Right cardiac atrium (tissue), 5 donors: ENCODE measurements around the gene TMEM147. TPM values are rescaled to one million over a fixed set of nuclear protein-coding genes. Genes with fewer than 3 reads are reported as not detected.

Experiments used
- ATAC-seq, 2 donors: fragments of 200-7000 bp; cut with Tn5 transposase; one replicate each; pipeline versions ENCODE4 v1.8.0 to v1.9.1; 2020; ENCODE audit warnings: moderate library complexity in 2 of 2, mild to moderate bottlenecking in 1 of 2
- DNase-seq, 3 donors: peaks; one replicate each; pipeline ENCODE4 v3.0.0-alpha.2; 2020
- H3K27ac ChIP-seq: one replicate; pipeline ENCODE4 v1.5.1; 2013; ENCODE audit warnings: mild to moderate bottlenecking, low read length, control low read depth, moderate library complexity
- H3K27me3 ChIP-seq: one replicate; pipeline ENCODE4 v1.6.1; 2013; ENCODE audit not compliant: control insufficient read depth, insufficient read depth
- H3K4me1 ChIP-seq: one replicate; pipeline ENCODE4 v1.6.1; 2013; ENCODE audit warnings: low read length; ENCODE audit not compliant: control insufficient read depth, insufficient read depth
- H3K4me3 ChIP-seq: one replicate; pipeline ENCODE4 v1.5.1; 2013; ENCODE audit warnings: low read length, control low read depth
- H3K9me3 ChIP-seq: one replicate; pipeline ENCODE4 v1.6.1; 2013; ENCODE audit warnings: low read length; ENCODE audit not compliant: control insufficient read depth
- WGBS: extraction: QIAGEN DNeasy Blood & Tissue Kit; methylation state at CpG from one replicate; pipeline ENCODE4 v1.1.7; 2013; 5-methylcytosine and 5-hydroxymethylcytosine counted together
- intact Hi-C, 4 donors: fragments of 100-400 bp; cut with DNase I; formaldehyde crosslinking; loops; one replicate each; pipeline versions ENCODE4 v1.11.0 to v1.14.0; 2022 to 2023
- polyA plus RNA-seq: library from polyadenylated mRNA; stranded (reverse); fragments of 200-250 nt; gene quantifications from one replicate; pipeline ENCODE4 v1.2.3, GENCODE V29; 2013
- total RNA-seq, 4 donors: library from RNA; stranded (reverse); fragmentation: NEBNext Ultra II Directional; extraction: Animal tissue kit (Norgen Biotek cat#: 25700); gene quantifications; one replicate each; pipeline ENCODE4 v1.2.1, GENCODE V29; 2021
- donor health status: healthy with polysubstance abuse.
- donor health status: DM: no; HTN: yes; CAD: no.
- donor health status: DM: no; HTN: no; CAD: no.
- donor health status: DM: no; HTN: yes; CAD: no; lungs with severe emphysema.
- donor health status: DM: yes; HTN: yes; CAD: no.

TMEM147 gene
- total and polyA plus RNA-seq, 5 donors, result 77.3 to 140 (median 90.5) TPM

- no peaks in the 10 kb centered on the region for H3K4me1 ChIP-seq
- H3K27me3 ChIP-seq, result no peaks in the 10 kb centered on the region
- DNase-seq (peak in 1 of 3 donors; percentile 59), ATAC-seq (peak in 1 of 2 donors; percentile 51)
- no peaks in the 10 kb centered on the region for H3K9me3 ChIP-seq
- WGBS, result 22% methylated on average over 12 of the region's 12 CpGs
- intact Hi-C loops, result no loop called here
- no peak overlapping the region for H3K4me3 ChIP-seq
- H3K27ac ChIP-seq, result no peak overlapping the region
Measured at GRCh38 chr19:35509018-35509652, 36.3 kb upstream of the TMEM147 start.

GRCh38 chr19:35509861-35510625, 35.4 kb upstream of the TMEM147 start:
- H3K27me3 ChIP-seq, result no peaks in the 10 kb centered on the region
- WGBS, result under 1% methylated on average over 39 of the region's 39 CpGs
- H3K27ac ChIP-seq, result no peak overlapping the region

GRCh38 chr19:35510626-35510964, 34.8 kb upstream of the TMEM147 start:
- H3K27ac ChIP-seq, result no peak overlapping the region
- H3K4me3 ChIP-seq, result no peak overlapping the region
- DNase-seq, result no peak
- H3K27me3 ChIP-seq, result no peaks in the 10 kb centered on the region
- intact Hi-C loops, result loop anchor here in 1 of 4 donors (10.0 kb wide), 1 partner anchor 74 kb away; the partner anchor contains the start of gene PMIS2
- ATAC-seq, result peak in 1 of 2 donors; percentile 19
- no peaks in the 10 kb centered on the region for H3K9me3 ChIP-seq
- no peaks in the 10 kb centered on the region for H3K4me1 ChIP-seq
- 7% methylated on average over 15 of the region's 15 CpGs for WGBS

More at GRCh38 chr19:35509861-35510625, 35.4 kb upstream of the TMEM147 start:
- ATAC-seq (peak; percentile 84 to 87), DNase-seq (peak; percentile 77 to 91 (median 90))
- Histone ChIP-seq H3K9me3 (no peaks in the 10 kb centered on the region), H3K4me1 (no peaks in the 10 kb centered on the region), H3K4me3 (peak overlapping the region; percentile 29)
- intact Hi-C loops, result loop anchor here in 1 of 4 donors (10.0 kb wide), 1 partner anchor 75 kb away; the partner anchor contains the start of gene PMIS2

GRCh38 chr19:35511337-35511736, 34.1 kb upstream of the TMEM147 start:
- intact Hi-C loops, result loop anchor here in 1 of 4 donors (10.0 kb wide), 1 partner anchor 73 kb away; the partner anchor contains the start of gene PMIS2
- no peak overlapping the region for H3K4me3 ChIP-seq
- H3K9me3 ChIP-seq, result no peaks in the 10 kb centered on the region
- DNase-seq (no peak), ATAC-seq (no peak)
- WGBS, result 75% methylated on average over 7 of the region's 7 CpGs
- no peak overlapping the region for H3K27ac ChIP-seq
- no peaks in the 10 kb centered on the region for H3K4me1 ChIP-seq
- no peaks in the 10 kb centered on the region for H3K27me3 ChIP-seq

GRCh38 chr19:35512831-35513627, 32.4 kb upstream of the TMEM147 start:
- intact Hi-C loops, result loop anchor here in 1 of 4 donors (10.0 kb wide), 1 partner anchor 72 kb away; the partner anchor contains the start of gene PMIS2
- H3K9me3 ChIP-seq, result no peaks in the 10 kb centered on the region
- H3K4me3 ChIP-seq, result no peak overlapping the region
- ATAC-seq (no peak), DNase-seq (no peak)
- 65% methylated on average over 15 of the region's 15 CpGs for WGBS
- no peaks in the 10 kb centered on the region for H3K4me1 ChIP-seq
- no peaks in the 10 kb centered on the region for H3K27me3 ChIP-seq
- H3K27ac ChIP-seq, result no peak overlapping the region

GRCh38 chr19:35513628-35514281, 31.7 kb upstream of the TMEM147 start, which contains the start of gene DMKN:
TSS of gene DMKN (minus strand) at chr19:35513649. CDS start at chr19:35513475, 174 bp downstream.
- no peak for ATAC-seq
- no peaks in the 10 kb centered on the region for H3K9me3 ChIP-seq
- no peak within 1 kb of the TSS for H3K4me3 ChIP-seq
- H3K27me3 ChIP-seq, result no peaks in the 10 kb centered on the region
- no peaks in the 10 kb centered on the region for H3K4me1 ChIP-seq
- intact Hi-C loops, result loop anchor here in 1 of 4 donors (10.0 kb wide), 1 partner anchor 71 kb away; the partner anchor contains the start of gene PMIS2
- WGBS, result 18% methylated on average over 15 of the region's 15 CpGs
- no peak for DNase-seq
- H3K27ac ChIP-seq, result no peak within 1 kb of the TSS

GRCh38 chr19:35514282-35514809, 31.1 kb upstream of the TMEM147 start:
- intact Hi-C loops, result loop anchor here in 1 of 4 donors (10.0 kb wide), 1 partner anchor 70 kb away; the partner anchor contains the start of gene PMIS2
- no peaks in the 10 kb centered on the region for H3K4me1 ChIP-seq
- no peak for DNase-seq
- H3K4me3 ChIP-seq, result no peak overlapping the region
- no peaks in the 10 kb centered on the region for H3K9me3 ChIP-seq
- peak in 1 of 2 donors; percentile 47 for ATAC-seq
- no peaks in the 10 kb centered on the region for H3K27me3 ChIP-seq
- no peak overlapping the region for H3K27ac ChIP-seq
- WGBS, result 19% methylated on average over 20 of the region's 20 CpGs

- 88% methylated on average over 3 of the region's 3 CpGs for WGBS
- DNase-seq, result no peak
- H3K27me3 ChIP-seq, result no peaks in the 10 kb centered on the region
Measured at GRCh38 chr19:35516310-35516709, 29.1 kb upstream of the TMEM147 start.

GRCh38 chr19:35517342-35517741, 28.1 kb upstream of the TMEM147 start:
- Histone ChIP-seq H3K27me3 (no peaks in the 10 kb centered on the region), H3K9me3 (no peaks in the 10 kb centered on the region), H3K4me1 (no peaks in the 10 kb centered on the region), H3K4me3 (no peak overlapping the region), H3K27ac (no peak overlapping the region)
- intact Hi-C loops, result loop anchor here in 1 of 4 donors (10.0 kb wide), 1 partner anchor 67 kb away; the partner anchor contains the start of gene PMIS2
- no peak for ATAC-seq
- 82% methylated on average over 2 of the region's 2 CpGs for WGBS
- DNase-seq, result peak in 1 of 3 donors; percentile 1

More at GRCh38 chr19:35516310-35516709, 29.1 kb upstream of the TMEM147 start:
- ATAC-seq, result no peak
- Histone ChIP-seq H3K9me3 (no peaks in the 10 kb centered on the region), H3K27ac (no peak overlapping the region), H3K4me1 (no peaks in the 10 kb centered on the region), H3K4me3 (no peak overlapping the region)
- intact Hi-C loops, result loop anchor here in 1 of 4 donors (10.0 kb wide), 1 partner anchor 68 kb away; the partner anchor contains the start of gene PMIS2

- no peaks in the 10 kb centered on the region for H3K4me1 ChIP-seq
- no peak overlapping the region for H3K27ac ChIP-seq
- DNase-seq (peak in 1 of 3 donors; percentile 6), ATAC-seq (no peak)
- intact Hi-C loops, result loop anchor here in 1 of 4 donors (10.0 kb wide), 1 partner anchor 66 kb away; the partner anchor contains the start of gene PMIS2
- 44% methylated on average over 6 of the region's 6 CpGs for WGBS
- no peaks in the 10 kb centered on the region for H3K9me3 ChIP-seq
- no peak overlapping the region for H3K4me3 ChIP-seq
- no peaks in the 10 kb centered on the region for H3K27me3 ChIP-seq
Measured at GRCh38 chr19:35518313-35518712, 27.1 kb upstream of the TMEM147 start.
